Measurements from ENCODE around the gene SCYGR4. TPM values are rescaled to one million over a fixed set of nuclear protein-coding genes. Genes with fewer than 3 reads are reported as not detected.

The SCYGR4 gene
- total and polyA plus RNA-seq, 9 of the 15 experiments (the other 6 are each of a cell fraction or from before 2014, with no cell fraction given): 0.09 TPM; not detected in 8

DNA sequence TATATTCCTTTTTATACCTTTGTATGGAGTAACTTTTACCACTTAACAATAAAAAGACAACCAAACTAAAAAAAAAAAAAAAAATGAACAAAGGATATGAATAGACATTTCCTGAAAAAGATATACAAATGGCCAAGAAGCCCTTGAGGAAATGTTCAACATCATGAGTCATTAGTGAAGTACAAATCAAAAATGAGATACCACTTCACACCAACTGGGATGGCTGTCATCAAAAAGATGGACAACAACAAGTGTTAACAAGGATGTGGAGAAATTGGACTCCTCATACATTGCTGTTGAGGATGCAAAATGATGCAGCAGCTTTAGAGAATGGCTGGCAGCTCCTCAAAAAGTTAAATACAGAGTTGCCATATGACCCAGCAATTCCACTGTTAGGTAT is 41.2 kb upstream of the SCYGR4 start (continued):
- TF ChIP-seq, protein P1, sequence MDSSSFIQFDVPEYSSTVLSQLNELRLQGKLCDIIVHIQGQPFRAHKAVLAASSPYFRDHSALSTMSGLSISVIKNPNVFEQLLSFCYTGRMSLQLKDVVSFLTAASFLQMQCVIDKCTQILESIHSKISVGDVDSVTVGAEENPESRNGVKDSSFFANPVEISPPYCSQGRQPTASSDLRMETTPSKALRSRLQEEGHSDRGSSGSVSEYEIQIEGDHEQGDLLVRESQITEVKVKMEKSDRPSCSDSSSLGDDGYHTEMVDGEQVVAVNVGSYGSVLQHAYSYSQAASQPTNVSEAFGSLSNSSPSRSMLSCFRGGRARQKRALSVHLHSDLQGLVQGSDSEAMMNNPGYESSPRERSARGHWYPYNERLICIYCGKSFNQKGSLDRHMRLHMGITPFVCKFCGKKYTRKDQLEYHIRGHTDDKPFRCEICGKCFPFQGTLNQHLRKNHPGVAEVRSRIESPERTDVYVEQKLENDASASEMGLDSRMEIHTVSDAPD (CRISPR knock-in tag; IDR thresholded peaks at IDR 0.05): no peak
- TF ChIP-seq PURB (CRISPR knock-in tag; IDR thresholded peaks at IDR 0.05; ENCODE audit: low read depth): no peak
- TF ChIP-seq ETV5 (CRISPR knock-in tag; IDR thresholded peaks at IDR 0.05; ENCODE audit: low read depth): no peak
- TF ChIP-seq NELFE (IDR thresholded peaks at IDR 0.05; ENCODE audit: insufficient read depth, insufficient read length): no peak
- no peak for TF ChIP-seq RBM17 (IDR thresholded peaks at IDR 0.05; ENCODE audit: borderline replicate concordance, low read depth, low read length)
- no peak for TF ChIP-seq STAG1 (CRISPR knock-in tag; IDR thresholded peaks at IDR 0.05; ENCODE audit: borderline replicate concordance)
- TF ChIP-seq ZFP30 (CRISPR knock-in tag; IDR thresholded peaks at IDR 0.05; ENCODE audit: borderline replicate concordance): no peak
- TF ChIP-seq ZNF316 (IDR thresholded peaks at IDR 0.05): no peak

DNA sequence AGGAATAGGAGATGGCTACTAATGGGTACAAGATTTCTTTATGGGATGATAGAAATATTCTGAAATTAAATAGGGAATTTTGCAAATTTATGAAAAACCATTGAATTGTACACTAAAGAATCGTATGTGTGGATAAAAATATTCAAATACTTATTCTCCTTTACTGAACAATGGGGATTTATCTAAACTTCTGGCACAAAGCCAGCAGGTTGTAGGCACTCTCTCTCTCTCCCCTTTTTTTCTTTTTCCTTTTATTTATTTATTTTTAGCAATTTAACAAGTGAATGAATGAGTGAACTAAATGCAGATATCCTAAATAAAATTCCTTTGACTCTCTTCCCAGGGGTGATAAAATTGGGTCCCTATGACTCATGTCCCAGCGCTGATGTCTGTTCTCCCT is 40.5 kb upstream of the SCYGR4 start:
- CTCF ChIA-PET (ENCODE audit: low intra/inter-chr PET ratio): no interaction called here

More for the DNA sequence above, 40.5 kb upstream of the SCYGR4 start:
- no peak overlapping the region for H3K9ac ChIP-seq (ENCODE audit: insufficient read depth in 1 of 2, low read depth in 2 of 2, low read length in 2 of 2)
- in situ Hi-C loops (cut with MboI): no loop called here
- H3K27ac ChIP-seq (ENCODE audit: extremely low read depth, low read depth, low read length): no peak overlapping the region
- TF ChIP-seq, protein P2, sequence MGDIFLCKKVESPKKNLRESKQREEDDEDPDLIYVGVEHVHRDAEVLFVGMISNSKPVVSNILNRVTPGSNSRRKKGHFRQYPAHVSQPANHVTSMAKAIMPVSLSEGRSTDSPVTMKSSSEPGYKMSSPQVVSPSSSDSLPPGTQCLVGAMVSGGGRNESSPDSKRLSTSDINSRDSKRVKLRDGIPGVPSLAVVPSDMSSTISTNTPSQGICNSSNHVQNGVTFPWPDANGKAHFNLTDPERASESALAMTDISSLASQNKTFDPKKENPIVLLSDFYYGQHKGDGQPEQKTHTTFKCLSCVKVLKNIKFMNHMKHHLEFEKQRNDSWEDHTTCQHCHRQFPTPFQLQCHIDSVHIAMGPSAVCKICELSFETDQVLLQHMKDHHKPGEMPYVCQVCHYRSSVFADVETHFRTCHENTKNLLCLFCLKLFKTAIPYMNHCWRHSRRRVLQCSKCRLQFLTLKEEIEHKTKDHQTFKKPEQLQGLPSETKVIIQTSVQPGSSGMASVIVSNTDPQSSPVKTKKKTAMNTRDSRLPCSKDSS (IDR thresholded peaks at IDR 0.05; ENCODE audit: low read depth, partially characterized antibody): no peak
- 0 out of 2 replicates have a peak, but pooled peaks have one; percentile 17 for TF ChIP-seq NFIX (CRISPR knock-in tag; IDR thresholded peaks at IDR 0.05; ENCODE audit: low read depth)
- TF ChIP-seq NFIC (IDR thresholded peaks at IDR 0.05): peak; percentile 82
- H4K20me1 ChIP-seq (replicated peaks; ENCODE audit: control insufficient read depth, insufficient read depth, low read length): no peaks in the 10 kb centered on the region
- H3K9me3 ChIP-seq (replicated peaks; ENCODE audit: control insufficient read depth, insufficient read depth, low read depth, low read length): no peaks in the 10 kb centered on the region
- H2AFZ ChIP-seq (ENCODE audit: low read depth, low read length): no peak overlapping the region
- no peak overlapping the region for H3K4me2 ChIP-seq (ENCODE audit: insufficient read depth, low read length)
- ATAC-seq: no peak
- DNase-seq (ENCODE audit: extremely low read depth in 1 of 4, low spot score in 3 of 4): no peak
- no peaks in the 10 kb centered on the region for H3K79me2 ChIP-seq (ENCODE audit: control insufficient read depth, insufficient read depth, low read length)
- BruUV-seq (replicated peaks): no TSS peak
- no peaks in the 10 kb centered on the region for H3K9me1 ChIP-seq (ENCODE audit: control insufficient read depth, insufficient read depth, low read length)
- POLR2A ChIA-PET: no interaction called here
- WGBS (ENCODE audit: insufficient coverage, low coverage, missing lambda C conversion rate): 0% methylated on average over 2 of the region's 2 CpGs
- intact Hi-C loops (cut with micrococcal nuclease): no loop called here
- FAIRE-seq: no peak
- H3K4me3 ChIP-seq: no peak overlapping the region
- H3K27me3 ChIP-seq (ENCODE audit: control insufficient read depth in 2 of 2, insufficient read depth in 2 of 2, low read length in 2 of 2): no peaks in the 10 kb centered on the region
- no peaks in the 10 kb centered on the region for H3K4me1 ChIP-seq (replicated peaks in 1 of 2; ENCODE audit: control insufficient read depth in 2 of 2, insufficient read depth in 2 of 2, low read length in 2 of 2)
- no peaks in the 10 kb centered on the region for H3K36me3 ChIP-seq (ENCODE audit: control insufficient read depth, insufficient read depth, low read length)

Data from K562 (cell line).